Activated naive CD4-positive, alpha-beta T cell treated with anti-CD3 and anti-CD28 coated beads, Interleukin-2, amount 50 U/mL, for 16 hours (primary cell): ENCODE results near the gene MACROH2A1.

Experiments used
- DNase-seq: peaks from one replicate; pipeline ENCODE4 v3.0.0-alpha.2; 2020

MACROH2A1 gene

GRCh38 chr5:135435467-135436330 is 36.7 kb upstream of the MACROH2A1 start:
- no peak for DNase-seq

- DNase-seq, result no peak
Observed at GRCh38 chr5:135434591-135435466, 35.8 kb upstream of the MACROH2A1 start.

GRCh38 chr5:135433681-135434426 is 34.8 kb upstream of the MACROH2A1 start:
- DNase-seq, result no peak

GRCh38 chr5:135432113-135432512 is 33.1 kb upstream of the MACROH2A1 start:
- no peak for DNase-seq

GRCh38 chr5:135430135-135430437 is 31.1 kb upstream of the MACROH2A1 start:
- no peak for DNase-seq

- DNase-seq, result no peak
Observed at GRCh38 chr5:135429301-135430134, 30.5 kb upstream of the MACROH2A1 start.

GRCh38 chr5:135428586-135428985 is 29.6 kb upstream of the MACROH2A1 start:
- DNase-seq, result no peak

GRCh38 chr5:135426102-135427082 is 27.4 kb upstream of the MACROH2A1 start:
- no peak for DNase-seq

- DNase-seq, result no peak
Observed at GRCh38 chr5:135425641-135426040, 26.6 kb upstream of the MACROH2A1 start.

- DNase-seq, result no peak
Observed at GRCh38 chr5:135423846-135424168, 24.8 kb upstream of the MACROH2A1 start.

GRCh38 chr5:135423146-135423845 is 24.3 kb upstream of the MACROH2A1 start:
- no peak for DNase-seq

GRCh38 chr5:135422419-135422818 is 23.4 kb upstream of the MACROH2A1 start:
- DNase-seq, result no peak

GRCh38 chr5:135417083-135417482 is 18.1 kb upstream of the MACROH2A1 start:
- DNase-seq, result no peak

GRCh38 chr5:135405082-135405481 is 6.1 kb upstream of the MACROH2A1 start:
- DNase-seq, result no peak

- DNase-seq, result no peak
Observed at GRCh38 chr5:135402031-135402430, 3.0 kb upstream of the MACROH2A1 start.

GRCh38 chr5:135400866-135401265 is 1.8 kb upstream of the MACROH2A1 start:
- no peak for DNase-seq

- no peak for DNase-seq
Observed at GRCh38 chr5:135399794-135400542, 937 bp upstream of the MACROH2A1 start.

- peak; percentile 45 for DNase-seq
Observed at GRCh38 chr5:135398160-135398854, 724 bp downstream of the MACROH2A1 start.

- no peak for DNase-seq
Observed at GRCh38 chr5:135397084-135397483, 1.9 kb downstream of the MACROH2A1 start.
